B cell (primary cell): ENCODE measurements around the gene SNRPD3.

Experiments
- EZH2 ChIP-seq: IDR thresholded peaks from 2 replicates; pipeline ENCODE4 v1.6.1; 2012; ENCODE audit warnings: borderline replicate concordance, low read depth, mild to moderate bottlenecking, moderate library complexity, low read length; ENCODE audit not compliant: insufficient read depth, poor library complexity, severe bottlenecking
- TF ChIP-seq, protein P1 (sequence below): fragments of 200-600 bp; IDR thresholded peaks from one replicate; pipeline ENCODE4 v1.8.0; 2022; ENCODE audit warnings: antibody characterized with exemption, mild to moderate bottlenecking

DNA sequence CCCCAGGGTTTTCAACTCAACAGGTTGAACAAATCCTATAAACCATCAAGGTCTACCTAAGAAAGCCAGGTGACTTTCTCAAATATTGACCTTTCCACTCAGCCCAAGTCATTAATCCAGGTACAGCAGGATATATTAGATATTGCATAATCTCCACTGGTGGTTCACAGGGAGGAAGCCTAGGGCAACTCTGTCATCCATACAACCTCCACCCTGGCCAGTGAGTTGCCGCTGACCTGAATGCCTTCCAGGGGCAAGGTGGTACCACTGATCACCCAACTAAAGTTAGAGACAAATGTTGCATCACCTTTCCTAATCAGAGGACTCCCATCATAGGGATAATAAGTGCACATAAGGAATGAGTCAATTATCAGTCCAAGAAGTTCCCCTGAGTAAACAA, 23.7 kb upstream of the SNRPD3 start:
- TF ChIP-seq EZH2: no peak
- TF ChIP-seq, protein P1, sequence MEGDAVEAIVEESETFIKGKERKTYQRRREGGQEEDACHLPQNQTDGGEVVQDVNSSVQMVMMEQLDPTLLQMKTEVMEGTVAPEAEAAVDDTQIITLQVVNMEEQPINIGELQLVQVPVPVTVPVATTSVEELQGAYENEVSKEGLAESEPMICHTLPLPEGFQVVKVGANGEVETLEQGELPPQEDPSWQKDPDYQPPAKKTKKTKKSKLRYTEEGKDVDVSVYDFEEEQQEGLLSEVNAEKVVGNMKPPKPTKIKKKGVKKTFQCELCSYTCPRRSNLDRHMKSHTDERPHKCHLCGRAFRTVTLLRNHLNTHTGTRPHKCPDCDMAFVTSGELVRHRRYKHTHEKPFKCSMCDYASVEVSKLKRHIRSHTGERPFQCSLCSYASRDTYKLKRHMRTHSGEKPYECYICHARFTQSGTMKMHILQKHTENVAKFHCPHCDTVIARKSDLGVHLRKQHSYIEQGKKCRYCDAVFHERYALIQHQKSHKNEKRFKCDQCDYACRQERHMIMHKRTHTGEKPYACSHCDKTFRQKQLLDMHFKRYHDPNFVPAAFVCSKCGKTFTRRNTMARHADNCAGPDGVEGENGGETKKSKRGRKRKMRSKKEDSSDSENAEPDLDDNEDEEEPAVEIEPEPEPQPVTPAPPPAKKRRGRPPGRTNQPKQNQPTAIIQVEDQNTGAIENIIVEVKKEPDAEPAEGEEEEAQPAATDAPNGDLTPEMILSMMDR: no peak
